HepG2 (cell line): ENCODE measurements around the gene CD248. TPM values are rescaled to one million over a fixed set of nuclear protein-coding genes. Genes with fewer than 3 reads are reported as not detected.

Source experiments
- AKAP8 ChIP-seq: sonication (generic); formaldehyde crosslinking; IDR thresholded peaks from 2 replicates; pipeline ENCODE4 v1.5.1; 2020; ENCODE audit warnings: mild to moderate bottlenecking, missing genetic modification reagents
- ATRX ChIP-seq: sonication (generic); formaldehyde crosslinking; IDR thresholded peaks from 2 replicates; pipeline ENCODE4 v1.4.0; 2020; ENCODE audit warnings: missing genetic modification reagents, borderline replicate concordance
- HOXD1 ChIP-seq: sonication (generic); formaldehyde crosslinking; IDR thresholded peaks from 2 replicates; pipeline ENCODE4 v1.5.0; 2020; ENCODE audit warnings: missing genetic modification reagents
- MAFK ChIP-seq, 2 experiments: IDR thresholded peaks in 1 of 2; conservative IDR thresholded peaks in 1 of 2; 2 replicates each; pipeline ENCODE4 v1.6.1; 2011; ENCODE audit warnings: improper control_type of control experiment in 2 of 2, low read length in 2 of 2
- MTERF4 ChIP-seq: sonication (generic); formaldehyde crosslinking; IDR thresholded peaks from 2 replicates; pipeline ENCODE4 v1.8.0; 2023; ENCODE audit warnings: mild to moderate bottlenecking, missing genetic modification reagents
- NKX3-1 ChIP-seq: sonication (generic); formaldehyde crosslinking; IDR thresholded peaks from 2 replicates; pipeline ENCODE4 v1.5.0; 2020; ENCODE audit warnings: missing genetic modification reagents
- RBFOX2 ChIP-seq: fragments of 200-400 bp; formaldehyde crosslinking; IDR thresholded peaks from 2 replicates; pipeline ENCODE4 v1.6.1; 2017; ENCODE audit warnings: low read depth, mild to moderate bottlenecking, low read length
- SRY ChIP-seq: sonication (generic); formaldehyde crosslinking; IDR thresholded peaks from 2 replicates; pipeline ENCODE4 v1.8.0; 2022; ENCODE audit warnings: mild to moderate bottlenecking, missing genetic modification reagents
- TARDBP ChIP-seq: sonication (generic); formaldehyde crosslinking; IDR thresholded peaks from 2 replicates; pipeline ENCODE4 v1.8.0; 2022; ENCODE audit warnings: mild to moderate bottlenecking, missing genetic modification reagents
- TEAD3 ChIP-seq: optimal IDR thresholded peaks from 2 replicates; pipeline ENCODE3; 2016; ENCODE audit warnings: borderline replicate concordance
- TRAFD1 ChIP-seq: sonication (generic); formaldehyde crosslinking; IDR thresholded peaks from 2 replicates; pipeline ENCODE4 v1.5.1; 2020; ENCODE audit warnings: missing genetic modification reagents, mild to moderate bottlenecking, borderline replicate concordance
- U2AF1 ChIP-seq: fragments of 200-400 bp; formaldehyde crosslinking; optimal IDR thresholded peaks from 2 replicates; pipeline ENCODE3; 2017; ENCODE audit warnings: mild to moderate bottlenecking, low read depth, low read length
- ZEB1 ChIP-seq: IDR thresholded peaks from 2 replicates; pipeline ENCODE4 v1.6.1; 2012; ENCODE audit warnings: mild to moderate bottlenecking, low read depth, inconsistent platforms; ENCODE audit not compliant: insufficient replicate concordance
- ZMYM2 ChIP-seq: sonication (generic); formaldehyde crosslinking; IDR thresholded peaks from 2 replicates; pipeline ENCODE4 v1.8.0; 2022; ENCODE audit warnings: mild to moderate bottlenecking, missing genetic modification reagents
- ZNF263 ChIP-seq: sonication (generic); formaldehyde crosslinking; IDR thresholded peaks from 2 replicates; pipeline ENCODE4 v1.4.0; 2020; ENCODE audit warnings: missing genetic modification reagents
- ZNF280B ChIP-seq: sonication (generic); formaldehyde crosslinking; IDR thresholded peaks from 2 replicates; pipeline ENCODE4 v1.5.0; 2020; ENCODE audit warnings: missing genetic modification reagents, mild to moderate bottlenecking, borderline replicate concordance
- ZNF354B ChIP-seq: sonication (generic); formaldehyde crosslinking; IDR thresholded peaks from 2 replicates; pipeline ENCODE4 v1.8.0; 2022; ENCODE audit warnings: mild to moderate bottlenecking, missing genetic modification reagents
- ZNF510 ChIP-seq: sonication (generic); formaldehyde crosslinking; IDR thresholded peaks from 2 replicates; pipeline ENCODE4 v1.4.0; 2020; ENCODE audit warnings: low read depth, mild to moderate bottlenecking, missing genetic modification reagents
- ZNF543 ChIP-seq: sonication (generic); formaldehyde crosslinking; IDR thresholded peaks from 2 replicates; pipeline ENCODE4 v1.4.0; 2020; ENCODE audit warnings: mild to moderate bottlenecking, missing genetic modification reagents
- ZNF704 ChIP-seq: sonication (generic); formaldehyde crosslinking; IDR thresholded peaks from 2 replicates; pipeline ENCODE4 v1.8.1; 2023; ENCODE audit warnings: mild to moderate bottlenecking, inconsistent platforms, moderate library complexity, missing genetic modification reagents, borderline replicate concordance
- ZNF710 ChIP-seq: sonication (generic); formaldehyde crosslinking; IDR thresholded peaks from 2 replicates; pipeline ENCODE4 v1.5.0; 2020; ENCODE audit warnings: mild to moderate bottlenecking, missing genetic modification reagents, borderline replicate concordance
- polyA plus RNA-seq, 8 experiments: library from polyadenylated mRNA; depleted of rRNA in 3 of 8; stranded (reverse) in 7 of 8; unstranded in 1 of 8; fragments of >200 nt; fragmentation: Illumina TruSeq in 4 of 8; extraction: Trizol in 4 of 8; gene quantifications; 2 replicates each; pipeline versions ENCODE4 v1.2.1 to v1.2.3, GENCODE V29; 2011 to 2016; ENCODE audit warnings: low read depth in 4 of 8, missing spikeins in 1 of 8, mixed read lengths in 1 of 8; ENCODE audit not compliant: insufficient read depth in 1 of 8
- total RNA-seq, 5 experiments: library from RNA; depleted of rRNA; stranded (reverse); fragments of >200 nt; fragmentation: Illumina TruSeq; extraction: Trizol; gene quantifications; 2 replicates each; pipeline ENCODE4 v1.2.3, GENCODE V29; 2016; ENCODE audit warnings: low read depth in 1 of 5

The CD248 gene
- total and polyA plus RNA-seq, 2 of the 13 experiments (the other 11 are each of a cell fraction or from before 2014, with no cell fraction given) = 0.25 to 0.35 TPM

GRCh38 chr11:66267379-66268243 lies 49.2 kb downstream of the CD248 start (continued):
- 0 out of 2 replicates have a peak, but pooled peaks have one; percentile 28 for TF ChIP-seq HOXD1
- TF ChIP-seq RBFOX2 = peak; percentile 41; the same call in 1 of the 2 replicates
- peak; percentile 15 for TF ChIP-seq TEAD3 (CRISPR knock-in tag)
- 0 out of 2 replicates have a peak, but pooled peaks have one; percentile 18 for TF ChIP-seq ZMYM2 (CRISPR knock-in tag)
- TF ChIP-seq MTERF4 (CRISPR knock-in tag) = 0 out of 2 replicates have a peak, but pooled peaks have one; percentile 48
- TF ChIP-seq ATRX (CRISPR knock-in tag) = no peak
- TF ChIP-seq ZNF710 (CRISPR knock-in tag) = 0 out of 2 replicates have a peak, but pooled peaks have one; percentile 53
- no peak for TF ChIP-seq ZNF510 (CRISPR knock-in tag)
- peak; percentile 55; the same call in 1 of the 2 replicates for TF ChIP-seq ZNF543 (CRISPR knock-in tag)
- no peak for TF ChIP-seq TRAFD1 (CRISPR knock-in tag)
- no peak; the same call in 1 of the 2 replicates for TF ChIP-seq ZNF704 (CRISPR knock-in tag)
- 0 out of 2 replicates have a peak, but pooled peaks have one; percentile 59 for TF ChIP-seq SRY (CRISPR knock-in tag)
- 0 out of 2 replicates have a peak, but pooled peaks have one; percentile 28 for TF ChIP-seq TARDBP (CRISPR knock-in tag)
- no peak for TF ChIP-seq ZEB1
- TF ChIP-seq ZNF263 = peak; percentile 44; the same call in 1 of the 2 replicates
- TF ChIP-seq U2AF1 = peak; percentile 23
- TF ChIP-seq NKX3-1 (CRISPR knock-in tag) = 0 out of 2 replicates have a peak, but pooled peaks have one; percentile 67
- no peak for TF ChIP-seq MAFK (conservative IDR thresholded peaks at IDR 0.05 in 1 of 2, IDR thresholded peaks at IDR 0.05 in 1 of 2; ENCODE audit: low read length in 2 of 2)
- no peak for TF ChIP-seq ZNF354B
- 0 out of 2 replicates have a peak, but pooled peaks have one; percentile 16 for TF ChIP-seq AKAP8 (CRISPR knock-in tag)
- TF ChIP-seq ZNF280B (CRISPR knock-in tag) = no peak
